ENCODE results near the gene ASB4.

- TF ChIP-seq POLR2A (IDR thresholded peaks at IDR 0.05; ENCODE audit: low read length) (no peak), GATA1 (IDR thresholded peaks at IDR 0.05; ENCODE audit: low read depth, low read length) (no peak)
These were observed 103.3 kb downstream of the ASB4 start for GRCh38 chr7:95589031-95589430.
